Effector CD8-positive, alpha-beta T cell (primary cell): ENCODE data around the gene C19orf25.

Experiments used
- DNase-seq: peaks from one replicate; lab custom pipeline; 2025; lab: John Stamatoyannopoulos, UW

Gene C19orf25

GRCh38 chr19:1466461-1467214 lies 12.4 kb downstream of the C19orf25 start:
- DNase-seq: no peak

DNA sequence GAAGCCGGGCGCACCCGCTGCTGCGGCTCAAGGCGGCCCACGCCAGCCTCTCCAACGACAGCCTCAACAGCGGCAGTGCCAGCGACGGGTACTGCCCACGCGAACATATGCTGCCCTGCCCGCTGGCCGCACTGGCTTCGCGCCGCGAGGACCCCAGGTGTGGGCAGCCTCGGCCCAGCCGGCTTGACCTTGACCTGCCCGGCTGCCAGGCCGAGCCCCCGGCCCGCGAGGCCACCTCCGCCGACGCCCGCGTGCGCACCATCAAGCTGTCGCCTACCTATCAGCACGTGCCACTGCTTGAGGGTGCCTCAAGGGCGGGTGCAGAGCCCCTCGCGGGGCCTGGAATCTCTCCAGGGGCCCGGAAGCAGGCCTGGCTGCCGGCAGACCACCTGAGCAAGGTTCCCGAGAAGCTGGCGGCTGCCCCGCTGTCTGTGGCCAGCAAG lies 13.0 kb downstream of the C19orf25 start:
- no peak for DNase-seq

DNA sequence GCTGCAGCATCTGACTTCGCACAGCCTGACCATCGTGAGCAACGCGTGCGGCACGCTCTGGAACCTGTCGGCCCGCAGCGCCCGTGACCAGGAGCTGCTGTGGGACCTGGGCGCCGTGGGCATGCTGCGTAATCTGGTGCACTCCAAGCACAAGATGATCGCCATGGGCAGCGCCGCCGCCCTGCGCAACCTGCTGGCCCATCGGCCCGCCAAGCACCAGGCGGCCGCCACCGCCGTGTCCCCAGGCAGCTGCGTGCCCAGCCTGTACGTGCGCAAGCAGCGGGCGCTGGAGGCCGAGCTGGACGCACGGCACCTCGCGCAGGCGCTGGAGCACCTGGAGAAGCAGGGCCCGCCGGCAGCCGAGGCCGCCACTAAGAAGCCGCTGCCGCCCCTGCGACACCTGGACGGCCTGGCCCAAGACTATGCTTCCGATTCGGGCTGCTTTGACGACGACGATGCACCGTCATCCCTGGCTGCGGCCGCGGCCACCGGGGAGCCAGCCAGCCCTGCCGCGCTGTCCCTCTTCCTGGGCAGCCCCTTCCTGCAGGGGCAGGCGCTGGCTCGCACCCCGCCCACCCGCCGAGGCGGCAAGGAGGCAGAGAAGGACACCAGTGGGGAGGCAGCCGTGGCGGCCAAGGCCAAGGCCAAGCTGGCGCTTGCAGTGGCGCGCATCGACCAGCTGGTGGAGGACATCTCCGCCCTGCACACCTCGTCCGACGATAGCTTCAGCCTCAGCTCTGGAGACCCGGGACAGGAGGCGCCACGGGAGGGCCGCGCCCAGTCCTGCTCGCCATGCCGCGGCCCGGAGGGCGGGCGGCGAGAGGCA lies 13.6 kb downstream of the C19orf25 start:
- DNase-seq: no peak

GRCh38 chr19:1461862-1462261 lies 17.2 kb downstream of the C19orf25 start:
- no peak for DNase-seq

GRCh38 chr19:1460033-1460995 lies 18.7 kb downstream of the C19orf25 start:
- DNase-seq: no peak

- DNase-seq: no peak
Measured at GRCh38 chr19:1459479-1459878, 19.5 kb downstream of the C19orf25 start.

GRCh38 chr19:1457892-1458291 lies 21.1 kb downstream of the C19orf25 start:
- no peak for DNase-seq

GRCh38 chr19:1457031-1457739 lies 21.8 kb downstream of the C19orf25 start:
- no peak for DNase-seq

- DNase-seq: no peak
Measured at GRCh38 chr19:1456121-1456900, 22.7 kb downstream of the C19orf25 start.

GRCh38 chr19:1455336-1456120 lies 23.5 kb downstream of the C19orf25 start:
- peak; percentile 58 for DNase-seq

GRCh38 chr19:1455002-1455335 lies 24.0 kb downstream of the C19orf25 start:
- no peak for DNase-seq

DNA sequence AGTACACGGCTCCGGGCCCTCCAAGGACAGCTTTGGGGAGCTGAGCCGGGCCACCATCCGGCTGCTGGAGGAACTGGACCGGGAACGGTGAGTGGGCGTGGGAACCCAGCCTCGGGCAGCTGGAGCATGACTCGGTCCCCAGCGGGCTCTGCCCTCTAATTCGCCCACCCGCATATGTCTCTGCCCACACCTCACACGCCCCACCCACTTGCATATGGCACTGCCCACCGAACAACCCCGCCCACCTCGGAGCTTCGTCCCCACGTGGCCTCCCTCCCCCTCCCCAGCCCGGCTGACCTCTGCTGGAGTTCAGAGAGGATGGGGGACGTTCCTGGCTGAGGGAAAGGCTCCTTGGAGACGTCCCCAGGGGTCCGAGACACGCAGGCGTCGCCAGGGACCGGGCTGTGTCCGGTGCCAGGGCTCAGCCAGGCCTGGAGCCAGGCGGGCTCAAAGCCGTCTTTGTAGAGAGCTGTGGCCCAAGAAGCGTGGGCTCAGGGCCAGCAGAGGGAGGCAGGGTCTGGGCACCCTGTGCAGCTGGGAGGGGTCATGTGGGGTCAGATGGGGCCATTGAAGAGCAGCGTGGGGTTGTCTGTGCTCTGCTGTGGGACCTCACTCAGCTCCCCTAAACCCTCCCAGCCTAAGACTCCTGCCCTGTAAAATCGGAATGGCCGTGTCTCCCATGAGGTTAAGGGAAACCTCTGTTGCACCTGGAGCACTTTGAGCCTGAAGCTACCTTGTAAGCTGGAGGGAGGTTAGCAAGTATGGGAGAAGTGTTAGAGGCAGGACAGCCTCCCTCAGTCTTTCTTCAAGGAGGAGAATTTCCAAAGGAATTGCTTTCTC lies 25.3 kb downstream of the C19orf25 start:
- no peak for DNase-seq

GRCh38 chr19:1452802-1453524 lies 26.1 kb downstream of the C19orf25 start:
- no peak for DNase-seq

DNA sequence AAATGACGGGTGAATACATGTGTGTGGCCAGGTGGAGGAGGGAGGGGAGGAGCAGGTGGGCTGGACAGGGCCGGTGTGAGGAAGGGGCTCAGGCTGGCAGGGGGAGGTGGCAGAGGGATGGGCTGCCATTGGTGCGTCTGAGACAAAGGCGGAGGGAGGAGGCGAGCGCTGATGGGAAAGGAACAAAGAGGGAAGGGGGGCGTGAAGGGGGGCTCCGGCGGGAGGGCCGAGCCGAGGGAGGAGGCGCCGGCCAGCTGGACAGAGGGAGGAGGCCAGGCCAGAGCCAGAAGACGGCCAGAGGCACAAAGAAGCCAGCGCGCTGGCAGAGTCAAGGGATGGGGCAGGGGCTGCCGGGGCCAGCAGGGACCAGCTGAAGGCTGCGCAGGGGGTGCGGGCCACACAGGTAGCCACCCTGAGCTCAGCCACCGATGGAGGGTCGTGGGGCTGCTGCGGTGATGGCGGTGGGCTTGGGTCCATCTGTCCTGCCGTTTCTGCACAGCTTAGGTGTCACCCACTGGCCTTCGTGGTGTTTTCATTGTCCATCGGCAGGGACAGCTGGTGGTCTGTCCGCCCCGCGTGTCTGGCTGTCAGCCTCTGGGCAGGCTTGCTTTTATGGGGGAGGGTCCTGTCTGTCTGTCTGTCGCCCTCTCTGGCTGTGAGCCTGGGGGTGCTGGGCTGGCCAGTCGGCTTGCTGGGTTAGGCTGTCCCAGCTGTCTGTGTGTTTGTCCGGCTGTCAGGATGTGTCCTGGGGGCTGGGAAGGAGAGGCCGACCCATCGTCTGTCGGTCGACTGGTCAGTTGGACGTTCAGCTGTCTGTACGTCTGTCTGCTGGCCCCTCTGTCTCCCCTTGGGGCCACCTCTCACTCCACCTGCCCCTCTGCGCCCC lies 26.9 kb downstream of the C19orf25 start:
- no peak for DNase-seq

GRCh38 chr19:1450735-1451731 lies 28.0 kb downstream of the C19orf25 start:
- DNase-seq: no peak
